Type B pancreatic cell (in vitro differentiated cells): Measurements from ENCODE around the gene CSTF2. TPM values are rescaled to one million over a fixed set of nuclear protein-coding genes. Genes with fewer than 3 reads are reported as not detected.

Experiments used
- DNase-seq: peaks from one replicate; pipeline ENCODE4 v3.0.0; 2021; ENCODE audit warnings: mixed read lengths; ENCODE audit not compliant: unreplicated experiment; ENCODE audit errors: extremely low spot score
- H3K27ac Mint-ChIP-seq: 2 replicates; pipeline ENCODE4 v1.8.0; 2021; ENCODE audit warnings: mild to moderate bottlenecking, mixed read lengths
- H3K27me3 Mint-ChIP-seq: 2 replicates; pipeline ENCODE4 v1.8.0; 2021; ENCODE audit warnings: mixed read lengths
- H3K36me3 Mint-ChIP-seq: 2 replicates; pipeline ENCODE4 v1.8.0; 2021; ENCODE audit warnings: mixed read lengths
- H3K4me1 Mint-ChIP-seq: one replicate; pipeline ENCODE4 v1.8.0; 2021; ENCODE audit warnings: mixed read lengths; ENCODE audit not compliant: unreplicated experiment
- H3K4me3 Mint-ChIP-seq: 2 replicates; pipeline ENCODE4 v1.8.0; 2021; ENCODE audit warnings: mild to moderate bottlenecking, mixed read lengths
- H3K9me3 Mint-ChIP-seq: 2 replicates; pipeline ENCODE4 v1.8.0; 2021; ENCODE audit warnings: mixed read lengths
- CTCF ChIP-seq: fragments of 200-600 bp; sonication (generic); conservative IDR thresholded peaks from 2 replicates; pipeline ENCODE4 v1.5.0; 2021; ENCODE audit warnings: antibody characterized with exemption, mild to moderate bottlenecking
- total RNA-seq: library from RNA; stranded (reverse); gene quantifications from 2 replicates; pipeline ENCODE4 v1.2.1, GENCODE V29; 2021; ENCODE audit warnings: low replicate concordance

CSTF2 gene
- total RNA-seq, 1 donor from 2014 or later = 20.5 TPM

GRCh38 chrX:100830143-100830542, 10.0 kb downstream of the CSTF2 start:
- Mint-ChIP-seq H3K4me1 (no peaks in the 10 kb centered on the region), H3K4me3 (no peak overlapping the region), H3K27ac (no peak overlapping the region), H3K27me3 (no peaks in the 10 kb centered on the region), H3K9me3 (no peaks in the 10 kb centered on the region), H3K36me3 (peaks cover 11% of the 10 kb centered on the region)
- no peak for DNase-seq
- no peak for TF ChIP-seq CTCF

- no peak for DNase-seq
- no peaks in the 10 kb centered on the region for H3K9me3 Mint-ChIP-seq
- H3K27ac Mint-ChIP-seq = no peak overlapping the region
- TF ChIP-seq CTCF = no peak
- H3K36me3 Mint-ChIP-seq = peaks cover 11% of the 10 kb centered on the region
- H3K4me1 Mint-ChIP-seq = no peaks in the 10 kb centered on the region
- no peak overlapping the region for H3K4me3 Mint-ChIP-seq
- H3K27me3 Mint-ChIP-seq = no peaks in the 10 kb centered on the region
Observed at GRCh38 chrX:100830547-100830946, 10.4 kb downstream of the CSTF2 start.

GRCh38 chrX:100831219-100831946, 11.2 kb downstream of the CSTF2 start:
- Mint-ChIP-seq H3K9me3 (no peaks in the 10 kb centered on the region), H3K4me1 (no peaks in the 10 kb centered on the region), H3K27me3 (no peaks in the 10 kb centered on the region), H3K36me3 (peaks cover 11% of the 10 kb centered on the region), H3K4me3 (no peak overlapping the region), H3K27ac (peak overlapping the region; percentile 85)
- no peak for TF ChIP-seq CTCF
- DNase-seq = no peak

- no peaks in the 10 kb centered on the region for H3K36me3 Mint-ChIP-seq
- no peak overlapping the region for H3K27ac Mint-ChIP-seq
- no peak for TF ChIP-seq CTCF
- no peak overlapping the region for H3K4me3 Mint-ChIP-seq
- no peak for DNase-seq
- H3K4me1 Mint-ChIP-seq = no peaks in the 10 kb centered on the region
- no peaks in the 10 kb centered on the region for H3K27me3 Mint-ChIP-seq
- no peaks in the 10 kb centered on the region for H3K9me3 Mint-ChIP-seq
Observed at GRCh38 chrX:100850317-100850716, 30.1 kb downstream of the CSTF2 start.

GRCh38 chrX:100852810-100853209, 32.6 kb downstream of the CSTF2 start:
- no peak overlapping the region for H3K27ac Mint-ChIP-seq
- peaks cover 5% of the 10 kb centered on the region for H3K9me3 Mint-ChIP-seq
- no peak overlapping the region for H3K4me3 Mint-ChIP-seq
- no peaks in the 10 kb centered on the region for H3K4me1 Mint-ChIP-seq
- TF ChIP-seq CTCF = no peak
- no peaks in the 10 kb centered on the region for H3K36me3 Mint-ChIP-seq
- DNase-seq = no peak
- H3K27me3 Mint-ChIP-seq = no peaks in the 10 kb centered on the region
